PC-3 (cell line): ENCODE results near the gene PPP6R2. TPM values are rescaled to one million over a fixed set of nuclear protein-coding genes. Genes with fewer than 3 reads are reported as not detected.

Experiments used
- ATAC-seq: fragments of 200-7000 bp; cut with Tn5 transposase; 2 replicates; pipeline ENCODE4 v1.9.1; 2020; ENCODE audit warnings: mild to moderate bottlenecking, moderate library complexity
- BruUV-seq: library from RNA; stranded (reverse); fragments of 400-500 nt; replicated peaks from 2 replicates; lab custom pipeline; 2021; lab: Mats Ljungman, UMichigan
- CTCF ChIA-PET: fragments of 300-600 bp; sonication (Branson Sonifier 250); formaldehyde crosslinking; loops from one replicate; lab custom pipeline; 2022; ENCODE audit warnings: antibody characterized with exemption; lab: Charles Lee
- POLR2A ChIA-PET: fragments of 300-600 bp; sonication (Branson Sonifier 250); formaldehyde crosslinking; loops from one replicate; lab custom pipeline; 2022; ENCODE audit warnings: antibody characterized with exemption; ENCODE audit not compliant: unreplicated experiment; lab: Charles Lee
- DNase-seq: peaks from one replicate; pipeline ENCODE4 v3.0.0-alpha.2; 2015
- H2AFZ ChIP-seq: fragments of 300-600 bp; sonication (generic); 2 replicates; pipeline ENCODE4 v1.6.0; 2016; ENCODE audit warnings: antibody characterized with exemption, low read length
- H3F3A ChIP-seq: fragments of 300-600 bp; sonication (generic); one replicate; pipeline ENCODE4 v1.6.0; 2017; ENCODE audit warnings: antibody characterized with exemption, low read length, control low read depth, mild to moderate bottlenecking; ENCODE audit not compliant: unreplicated experiment
- H3K27ac ChIP-seq: fragments of 300-600 bp; sonication (generic); 2 replicates; pipeline ENCODE4 v1.5.1; 2016; ENCODE audit warnings: mild to moderate bottlenecking, low read length
- H3K27me3 ChIP-seq: fragments of 300-600 bp; sonication (generic); 2 replicates; pipeline ENCODE4 v1.6.1; 2016; ENCODE audit warnings: low read length, mixed read lengths
- H3K36me3 ChIP-seq: fragments of 300-600 bp; sonication (generic); 2 replicates; pipeline ENCODE4 v1.6.1; 2016; ENCODE audit warnings: low read depth, mixed run types, low read length, mixed read lengths
- H3K4me1 ChIP-seq: fragments of 300-600 bp; sonication (generic); 2 replicates; pipeline ENCODE4 v1.5.1; 2016; ENCODE audit warnings: low read length; ENCODE audit not compliant: insufficient read depth
- H3K4me2 ChIP-seq: fragments of 300-600 bp; sonication (generic); 2 replicates; pipeline ENCODE4 v1.6.0; 2016; ENCODE audit warnings: low read length
- H3K4me3 ChIP-seq: fragments of 300-600 bp; sonication (generic); 2 replicates; pipeline ENCODE4 v1.5.1; 2016; ENCODE audit warnings: mild to moderate bottlenecking, low read length, mixed read lengths
- H3K79me2 ChIP-seq: fragments of 300-600 bp; sonication (generic); 2 replicates; pipeline ENCODE4 v1.6.1; 2017; ENCODE audit warnings: low read length, mixed read lengths
- H3K9ac ChIP-seq: fragments of 300-600 bp; sonication (generic); 2 replicates; pipeline ENCODE4 v1.6.0; 2016; ENCODE audit warnings: mild to moderate bottlenecking, low read length
- H3K9me2 ChIP-seq: fragments of 300-600 bp; sonication (generic); replicated peaks from 2 replicates; pipeline ENCODE4 v1.6.1; 2016; ENCODE audit warnings: mixed run types, low read length, mixed read lengths
- H3K9me3 ChIP-seq: fragments of 300-600 bp; sonication (generic); 2 replicates; pipeline ENCODE4 v1.6.1; 2016; ENCODE audit warnings: low read length, mixed read lengths
- H4K20me1 ChIP-seq: fragments of 300-600 bp; sonication (generic); 2 replicates; pipeline ENCODE4 v1.6.1; 2016; ENCODE audit warnings: low read length, mixed read lengths
- EZH2 ChIP-seq: fragments of 300-600 bp; sonication (generic); IDR thresholded peaks from one replicate; pipeline ENCODE4 v1.6.1; 2017; ENCODE audit warnings: antibody characterized with exemption, mild to moderate bottlenecking, low read length; ENCODE audit not compliant: unreplicated experiment
- EZH2phosphoT487 ChIP-seq: fragments of 300-600 bp; sonication (generic); IDR thresholded peaks from 2 replicates; pipeline ENCODE4 v1.6.1; 2018; ENCODE audit warnings: mild to moderate bottlenecking, antibody characterized with exemption, low read length, borderline replicate concordance
- intact Hi-C: fragments of 100-400 bp; cut with micrococcal nuclease; formaldehyde crosslinking; loops from 2 replicates; pipeline ENCODE4 v1.9.0; 2023
- total RNA-seq: library from RNA; depleted of rRNA; stranded (reverse); fragments of >200 nt; gene quantifications from 2 replicates; pipeline ENCODE4 v1.2.3, GENCODE V29; 2014
- TF ChIP-seq, protein P1 (sequence below): fragments of 300-600 bp; sonication (generic); conservative IDR thresholded peaks from 2 replicates; pipeline ENCODE4 v1.5.1; 2017; ENCODE audit warnings: antibody characterized with exemption, low read depth, mild to moderate bottlenecking, low read length

PPP6R2 gene
- total RNA-seq, 1 experiment from 2014 or later = 46.2 TPM

DNA sequence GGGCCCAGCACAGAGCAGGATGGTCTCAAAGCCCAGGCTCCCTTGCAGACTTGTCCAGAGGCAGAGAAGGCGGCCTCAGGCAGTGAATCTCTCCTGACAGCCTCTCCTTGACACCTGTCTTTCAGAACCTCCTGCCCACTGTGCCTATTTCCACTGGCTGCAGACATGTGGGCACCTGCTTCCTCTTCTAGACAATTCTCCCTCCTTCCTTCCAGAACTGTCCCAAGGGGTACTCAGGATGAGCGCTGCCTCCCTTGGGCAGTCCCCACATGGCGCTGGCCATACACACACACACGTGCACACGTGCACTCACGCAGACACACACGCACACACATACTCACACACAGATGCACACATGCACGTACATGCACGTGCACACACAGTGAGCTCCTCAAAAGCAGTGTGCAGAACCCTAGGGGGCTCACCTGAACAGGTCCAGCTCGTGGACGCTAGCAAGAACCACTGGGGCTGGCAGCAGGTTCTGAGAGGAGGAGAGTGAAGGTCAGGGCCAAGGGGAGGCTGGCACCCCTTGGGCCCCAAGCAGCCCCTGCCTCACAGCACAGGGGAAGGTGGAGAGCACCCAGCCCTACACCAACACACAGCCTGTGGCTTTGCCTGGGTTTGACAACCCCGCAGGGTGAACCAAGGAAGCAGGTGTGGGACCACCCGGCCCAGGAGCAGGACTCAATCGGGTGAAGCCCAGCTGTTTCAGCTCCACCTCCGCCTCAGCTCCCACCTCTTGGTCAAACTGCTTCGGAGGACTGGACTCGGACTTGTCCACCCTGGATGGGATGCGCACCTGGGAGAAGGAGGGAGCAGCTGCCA is 27.6 kb upstream of the PPP6R2 start:
- no TSS peak for BruUV-seq
- ChIA-PET CTCF (no interaction called here), POLR2A (no interaction called here)
- intact Hi-C loops = no loop called here
- no peak for TF ChIP-seq EZH2phosphoT487
- Histone ChIP-seq H3K36me3 (no peaks in the 10 kb centered on the region), H3K4me2 (no peak overlapping the region), H3K9ac (no peak overlapping the region), H2AFZ (no peak overlapping the region), H3K4me3 (no peak overlapping the region), H3K27me3 (no peaks in the 10 kb centered on the region), H3K79me2 (no peaks in the 10 kb centered on the region), H3K9me3 (no peaks in the 10 kb centered on the region), H3K9me2 (no peaks in the 10 kb centered on the region), H3K27ac (no peak overlapping the region), H3K4me1 (no peaks in the 10 kb centered on the region), H3F3A (no peaks in the 10 kb centered on the region), H4K20me1 (no peaks in the 10 kb centered on the region)
- no peak for DNase-seq
- ATAC-seq = no peak

DNA sequence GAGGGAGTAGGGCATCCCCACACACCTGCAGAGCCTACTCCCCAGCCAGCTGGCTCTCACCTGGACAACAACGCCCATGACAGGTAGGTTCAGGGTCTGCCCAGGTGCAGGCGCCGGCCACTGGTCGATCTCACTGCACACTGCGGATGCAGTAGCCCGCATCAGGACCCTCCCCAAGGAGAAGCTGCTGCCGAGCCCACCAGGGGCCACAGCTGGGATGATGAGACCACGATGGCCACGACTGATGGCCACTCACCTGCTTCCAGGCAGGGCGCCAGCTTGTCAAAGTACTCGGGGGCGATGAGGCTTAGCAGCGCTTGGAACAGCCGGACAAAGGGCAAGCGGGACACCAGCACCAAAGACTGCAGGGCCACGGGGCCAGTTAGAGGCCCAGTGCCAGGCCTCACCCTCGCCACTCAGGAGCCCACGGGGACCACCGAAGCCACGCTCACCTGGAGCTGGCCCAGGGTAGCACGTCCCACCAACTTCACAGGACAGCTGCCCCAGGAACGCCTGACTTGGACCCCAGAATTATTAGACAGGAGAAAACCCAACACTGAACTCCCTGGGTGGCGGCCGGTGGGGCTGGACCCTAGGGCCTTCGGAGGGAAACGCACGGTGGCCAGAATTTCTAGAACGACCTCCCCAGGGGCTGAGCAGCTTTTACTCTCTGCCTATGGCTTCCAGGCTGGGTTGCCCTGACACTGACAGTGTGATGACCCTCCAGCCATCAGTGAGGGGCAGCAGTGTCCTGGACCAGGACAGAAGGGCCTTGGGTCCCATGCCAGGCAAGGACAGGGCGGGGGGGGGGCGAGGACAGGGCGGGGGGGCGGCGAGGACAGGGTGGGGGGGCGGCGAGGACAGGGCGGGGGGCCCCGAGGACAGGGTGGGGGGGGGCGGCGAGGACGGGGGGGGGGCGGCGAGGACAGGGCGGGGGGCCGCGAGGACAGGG is 26.7 kb upstream of the PPP6R2 start:
- no peak overlapping the region for H3K4me2 ChIP-seq
- no peaks in the 10 kb centered on the region for H3K36me3 ChIP-seq
- POLR2A ChIA-PET = no interaction called here
- no peaks in the 10 kb centered on the region for H3K27me3 ChIP-seq
- no peak overlapping the region for H3K27ac ChIP-seq
- no TSS peak for BruUV-seq
- no peak overlapping the region for H2AFZ ChIP-seq
- H3K9ac ChIP-seq = no peak overlapping the region
- ATAC-seq = no peak
- DNase-seq = no peak
- TF ChIP-seq EZH2phosphoT487 = no peak
- TF ChIP-seq, protein P1, sequence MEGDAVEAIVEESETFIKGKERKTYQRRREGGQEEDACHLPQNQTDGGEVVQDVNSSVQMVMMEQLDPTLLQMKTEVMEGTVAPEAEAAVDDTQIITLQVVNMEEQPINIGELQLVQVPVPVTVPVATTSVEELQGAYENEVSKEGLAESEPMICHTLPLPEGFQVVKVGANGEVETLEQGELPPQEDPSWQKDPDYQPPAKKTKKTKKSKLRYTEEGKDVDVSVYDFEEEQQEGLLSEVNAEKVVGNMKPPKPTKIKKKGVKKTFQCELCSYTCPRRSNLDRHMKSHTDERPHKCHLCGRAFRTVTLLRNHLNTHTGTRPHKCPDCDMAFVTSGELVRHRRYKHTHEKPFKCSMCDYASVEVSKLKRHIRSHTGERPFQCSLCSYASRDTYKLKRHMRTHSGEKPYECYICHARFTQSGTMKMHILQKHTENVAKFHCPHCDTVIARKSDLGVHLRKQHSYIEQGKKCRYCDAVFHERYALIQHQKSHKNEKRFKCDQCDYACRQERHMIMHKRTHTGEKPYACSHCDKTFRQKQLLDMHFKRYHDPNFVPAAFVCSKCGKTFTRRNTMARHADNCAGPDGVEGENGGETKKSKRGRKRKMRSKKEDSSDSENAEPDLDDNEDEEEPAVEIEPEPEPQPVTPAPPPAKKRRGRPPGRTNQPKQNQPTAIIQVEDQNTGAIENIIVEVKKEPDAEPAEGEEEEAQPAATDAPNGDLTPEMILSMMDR = no peak
- no peak for TF ChIP-seq EZH2
- no peaks in the 10 kb centered on the region for H3K79me2 ChIP-seq
- H3K4me3 ChIP-seq = no peak overlapping the region
- no peaks in the 10 kb centered on the region for H3K9me2 ChIP-seq
- H3K9me3 ChIP-seq = no peaks in the 10 kb centered on the region
- no peaks in the 10 kb centered on the region for H4K20me1 ChIP-seq
- no peaks in the 10 kb centered on the region for H3K4me1 ChIP-seq
- CTCF ChIA-PET = no interaction called here
- H3F3A ChIP-seq = no peaks in the 10 kb centered on the region
- intact Hi-C loops = no loop called here

DNA sequence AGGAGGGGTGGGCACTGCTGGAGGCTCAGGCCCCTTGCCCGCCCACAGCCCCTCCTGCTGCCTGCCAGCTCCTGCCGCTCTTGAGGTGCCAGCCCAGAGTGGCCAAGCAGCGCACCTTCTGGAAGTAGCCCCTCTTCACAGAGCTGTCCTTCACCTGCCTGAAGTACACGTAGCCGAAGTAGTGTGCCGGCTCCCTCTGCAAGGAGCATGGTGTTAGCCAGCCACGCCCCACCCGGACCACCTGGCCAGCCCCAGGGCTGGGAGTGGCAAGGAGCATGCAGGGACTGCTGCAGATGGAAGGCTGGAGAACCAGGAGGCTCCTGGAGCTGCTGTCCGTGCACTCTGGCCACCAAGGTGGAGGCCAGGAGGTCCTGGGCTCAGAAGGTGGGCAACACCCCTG is 25.9 kb upstream of the PPP6R2 start:
- no peak for ATAC-seq
- no peaks in the 10 kb centered on the region for H3K9me3 ChIP-seq
- H3K79me2 ChIP-seq = no peaks in the 10 kb centered on the region
- no peaks in the 10 kb centered on the region for H3K36me3 ChIP-seq
- DNase-seq = no peak
- H3K9ac ChIP-seq = no peak overlapping the region
- H3K4me2 ChIP-seq = no peak overlapping the region
- POLR2A ChIA-PET = no interaction called here
- H3K27me3 ChIP-seq = no peaks in the 10 kb centered on the region
- no peak overlapping the region for H2AFZ ChIP-seq
- no peak overlapping the region for H3K4me3 ChIP-seq
- H3K27ac ChIP-seq = no peak overlapping the region
- H3K4me1 ChIP-seq = no peaks in the 10 kb centered on the region
- no peaks in the 10 kb centered on the region for H3F3A ChIP-seq
- CTCF ChIA-PET = no interaction called here
- H4K20me1 ChIP-seq = no peaks in the 10 kb centered on the region
- intact Hi-C loops = no loop called here
- no peaks in the 10 kb centered on the region for H3K9me2 ChIP-seq
- TF ChIP-seq EZH2 = no peak
- no peak for TF ChIP-seq EZH2phosphoT487
- TF ChIP-seq, protein P1 = no peak
- BruUV-seq = no TSS peak
